H9 (cell line): ENCODE results near the gene JUP. TPM values are rescaled to one million over a fixed set of nuclear protein-coding genes. Genes with fewer than 3 reads are reported as not detected.

Experiments used
- DNase-seq: peaks from one replicate; pipeline ENCODE4 v3.0.0-alpha.2; 2017
- H2AFZ ChIP-seq: one replicate; pipeline ENCODE4 v1.6.1; 2013; ENCODE audit warnings: mild to moderate bottlenecking, low read length, control low read depth, moderate library complexity
- H2AK5ac ChIP-seq: 2 replicates; pipeline ENCODE4 v1.6.1; 2013; ENCODE audit warnings: low read length, control low read depth, mixed read lengths; ENCODE audit not compliant: insufficient read length
- H2BK120ac ChIP-seq: one replicate; pipeline ENCODE4 v1.6.1; 2013; ENCODE audit warnings: low read depth, mild to moderate bottlenecking, low read length, control low read depth, inconsistent platforms; ENCODE audit not compliant: poor library complexity, severe bottlenecking
- H2BK12ac ChIP-seq: 2 replicates; pipeline ENCODE4 v1.6.1; 2013; ENCODE audit warnings: low read length, control low read depth, mixed read lengths, low read depth; ENCODE audit not compliant: insufficient read length
- H2BK15ac ChIP-seq: 2 replicates; pipeline ENCODE4 v1.6.1; 2013; ENCODE audit warnings: low read depth, low read length, control low read depth
- H2BK20ac ChIP-seq: one replicate; pipeline ENCODE4 v1.6.1; 2013; ENCODE audit warnings: low read depth, mild to moderate bottlenecking, low read length, control low read depth, inconsistent platforms; ENCODE audit not compliant: poor library complexity, severe bottlenecking
- H2BK5ac ChIP-seq: 2 replicates; pipeline ENCODE4 v1.6.1; 2013; ENCODE audit warnings: low read length, control low read depth, mixed read lengths; ENCODE audit not compliant: insufficient read length
- H3K14ac ChIP-seq: 2 replicates; pipeline ENCODE4 v1.6.1; 2013; ENCODE audit warnings: low read length, control low read depth; ENCODE audit not compliant: insufficient read depth
- H3K18ac ChIP-seq: 2 replicates; pipeline ENCODE4 v1.6.1; 2013; ENCODE audit warnings: low read depth, mild to moderate bottlenecking, mixed read lengths, low read length, control low read depth; ENCODE audit not compliant: insufficient read length
- H3K23ac ChIP-seq: 2 replicates; pipeline ENCODE4 v1.6.1; 2013; ENCODE audit warnings: low read length, control low read depth, mixed read lengths, low read depth; ENCODE audit not compliant: insufficient read length
- H3K23me2 ChIP-seq: 2 replicates; pipeline ENCODE4 v1.6.1; 2013; ENCODE audit warnings: low read depth, mild to moderate bottlenecking, mixed read lengths, low read length, control low read depth; ENCODE audit not compliant: insufficient read length, poor library complexity, severe bottlenecking
- H3K27ac ChIP-seq: 2 replicates; pipeline ENCODE4 v1.5.1; 2013; ENCODE audit warnings: low read length, control low read depth, mixed read lengths, low read depth; ENCODE audit not compliant: insufficient read length
- H3K27me3 ChIP-seq: 2 replicates; pipeline ENCODE4 v1.6.1; 2013; ENCODE audit warnings: low read length, control low read depth, inconsistent platforms; ENCODE audit not compliant: insufficient read depth
- H3K4ac ChIP-seq: 2 replicates; pipeline ENCODE4 v1.6.1; 2013; ENCODE audit warnings: low read depth, mild to moderate bottlenecking, control low read depth, inconsistent platforms, low read length, moderate library complexity
- H3K4me1 ChIP-seq: 2 replicates; pipeline ENCODE4 v1.6.1; 2013; ENCODE audit warnings: low read length, control low read depth, inconsistent platforms; ENCODE audit not compliant: insufficient read depth
- H3K4me2 ChIP-seq: 2 replicates; pipeline ENCODE4 v1.6.1; 2013; ENCODE audit warnings: low read length, control low read depth, mixed read lengths; ENCODE audit not compliant: insufficient read length, insufficient read depth
- H3K56ac ChIP-seq: 2 replicates; pipeline ENCODE4 v1.6.1; 2013; ENCODE audit warnings: low read depth, mild to moderate bottlenecking, mixed read lengths, low read length, control low read depth; ENCODE audit not compliant: insufficient read length
- H3K79me1 ChIP-seq: 2 replicates; pipeline ENCODE4 v1.6.1; 2013; ENCODE audit warnings: low read depth, mild to moderate bottlenecking, moderate library complexity, low read length, control low read depth, inconsistent platforms; ENCODE audit not compliant: insufficient read depth, poor library complexity, severe bottlenecking
- H3K79me2 ChIP-seq: 2 replicates; pipeline ENCODE4 v1.6.1; 2013; ENCODE audit warnings: low read length, control low read depth, inconsistent platforms; ENCODE audit not compliant: insufficient read depth
- H3K9ac ChIP-seq: 2 replicates; pipeline ENCODE4 v1.6.1; 2013; ENCODE audit warnings: low read length, control low read depth, mixed read lengths; ENCODE audit not compliant: insufficient read length; ENCODE audit errors: extremely low read depth
- H3K9me3 ChIP-seq: one replicate; pipeline ENCODE4 v1.6.1; 2013; ENCODE audit warnings: low read depth, low read length, inconsistent platforms; ENCODE audit not compliant: control insufficient read depth
- H3T11ph ChIP-seq: one replicate; pipeline ENCODE4 v1.6.1; 2013; ENCODE audit warnings: mild to moderate bottlenecking, low read length, control low read depth, inconsistent platforms
- H4K20me1 ChIP-seq: one replicate; pipeline ENCODE4 v1.6.1; 2013; ENCODE audit not compliant: control insufficient read depth, insufficient read length, insufficient read depth
- H4K5ac ChIP-seq: 2 replicates; pipeline ENCODE4 v1.6.1; 2013; ENCODE audit warnings: low read depth, mild to moderate bottlenecking, mixed read lengths, low read length, control low read depth; ENCODE audit not compliant: insufficient read length
- H4K8ac ChIP-seq: replicated peaks from 2 replicates; pipeline ENCODE4 v1.6.1; 2013; ENCODE audit warnings: low read length, control low read depth, mixed read lengths, low read depth; ENCODE audit not compliant: insufficient read length
- H4K91ac ChIP-seq: 2 replicates; pipeline ENCODE4 v1.6.1; 2013; ENCODE audit warnings: low read depth, mild to moderate bottlenecking, moderate library complexity, mixed read lengths, low read length, control low read depth; ENCODE audit not compliant: insufficient read length
- H3K27ac Mint-ChIP-seq, 3 experiments: 2 replicates in 2 of 3; 3 replicates in 1 of 3; pipeline ENCODE4 v1.8.0; 2020 to 2021; ENCODE audit warnings: mixed read lengths in 3 of 3, mild to moderate bottlenecking in 1 of 3, moderate library complexity in 1 of 3
- H3K27me3 Mint-ChIP-seq: 2 replicates; pipeline ENCODE4 v1.8.0; 2021; ENCODE audit warnings: low read depth, mild to moderate bottlenecking, moderate library complexity, mixed read lengths
- H3K36me3 Mint-ChIP-seq, 3 experiments: 2 replicates in 2 of 3; 3 replicates in 1 of 3; pipeline ENCODE4 v1.8.0; 2020 to 2021; ENCODE audit warnings: low read depth in 3 of 3, mixed read lengths in 3 of 3; ENCODE audit not compliant: insufficient read depth in 1 of 3
- H3K4me1 Mint-ChIP-seq, 2 experiments: 2 replicates each; pipeline ENCODE4 v1.8.0; 2020; ENCODE audit warnings: mixed read lengths in 2 of 2
- H3K4me3 Mint-ChIP-seq, 2 experiments: 2 replicates in 1 of 2; 3 replicates in 1 of 2; pipeline ENCODE4 v1.8.0; 2020 to 2021; ENCODE audit warnings: mild to moderate bottlenecking in 2 of 2, mixed read lengths in 2 of 2, moderate library complexity in 1 of 2
- H3K9me3 Mint-ChIP-seq, 2 experiments: 2 replicates in 1 of 2; 3 replicates in 1 of 2; pipeline ENCODE4 v1.8.0; 2020; ENCODE audit warnings: mild to moderate bottlenecking in 2 of 2, mixed read lengths in 2 of 2, moderate library complexity in 1 of 2
- WGBS: extraction: QIAGEN DNeasy Blood & Tissue Kit; methylation state at CpG from one replicate; pipeline ENCODE4 v1.1.7; 2013; ENCODE audit warnings: missing lambda C conversion rate, low lambda C conversion rate, mixed read lengths; ENCODE audit not compliant: insufficient read length; ENCODE audit errors: extremely low coverage; 5-methylcytosine and 5-hydroxymethylcytosine counted together
- total RNA-seq: library from RNA; stranded (reverse); gene quantifications from 2 replicates; pipeline ENCODE4 v1.2.1, GENCODE V29; 2021
- TF ChIP-seq, protein P1 (sequence below): fragments of 200-600 bp; sonication (generic); conservative IDR thresholded peaks from 3 replicates; pipeline ENCODE4 v1.8.0; 2021; ENCODE audit warnings: antibody characterized with exemption, mild to moderate bottlenecking

Gene JUP
- total RNA-seq, 1 experiment from 2014 or later, result 90.1 TPM

DNA sequence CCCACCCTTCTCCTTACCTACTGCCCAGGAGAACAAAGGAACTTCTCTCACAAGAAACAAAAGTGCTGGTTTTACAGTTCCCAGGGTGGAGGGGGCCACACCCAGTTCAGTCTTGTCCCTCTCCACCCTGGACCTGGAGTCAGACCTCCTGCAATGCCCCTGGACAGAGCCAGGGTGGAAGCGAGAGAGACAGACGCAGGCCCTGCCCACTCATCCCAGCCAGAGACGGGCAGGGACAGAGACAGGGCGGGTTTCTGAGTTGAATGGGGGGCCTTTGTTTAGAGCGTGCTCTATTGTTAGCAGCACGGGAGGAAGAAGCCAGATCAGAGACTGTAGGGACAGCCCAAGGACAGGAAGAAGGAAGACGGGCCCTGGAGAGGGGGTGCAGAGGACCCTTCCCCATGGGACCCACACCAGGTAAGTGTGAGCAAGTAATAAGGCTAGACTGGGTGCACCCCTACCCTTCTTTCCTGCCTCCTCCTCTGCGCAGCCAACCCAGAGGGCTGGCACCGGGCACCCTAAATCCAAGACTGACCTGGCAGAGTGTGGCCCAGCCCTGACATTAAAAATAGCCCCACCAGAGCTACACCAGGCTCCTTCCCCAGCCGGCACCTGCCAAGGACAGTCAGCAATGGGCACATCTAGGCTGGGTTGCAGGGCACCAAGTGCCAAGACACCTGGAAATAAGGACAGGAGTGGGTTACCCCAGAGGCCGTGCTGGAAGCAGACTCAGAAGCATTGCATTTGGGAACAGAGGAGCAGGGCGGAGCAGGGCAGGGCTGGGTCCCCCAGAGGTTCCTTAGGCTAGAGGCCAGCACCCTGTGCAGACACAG is 10.9 kb downstream of the JUP start:
- Mint-ChIP-seq H3K4me1 (peaks cover 53 to 61% of the 10 kb centered on the region in 2 experiments), H3K4me3 (peak overlapping the region; percentile 34 to 53; a peak in 3 of 5 replicates)
- H3K23ac ChIP-seq, result no peak overlapping the region

More for the DNA sequence above, 10.9 kb downstream of the JUP start:
- Histone ChIP-seq H4K91ac (no peak overlapping the region), H3T11ph (no peak overlapping the region), H3K23me2 (no peaks in the 10 kb centered on the region), H2AFZ (no peak overlapping the region), H3K4me2 (no peak overlapping the region), H2AK5ac (no peak overlapping the region), H3K18ac (no peak overlapping the region), H3K4ac (no peak overlapping the region), H3K27ac (no peak overlapping the region), H2BK15ac (no peak overlapping the region), H3K14ac (peak overlapping the region; percentile 38; the same call in 1 of the 2 replicates), H3K9me3 (no peaks in the 10 kb centered on the region), H2BK5ac (no peak overlapping the region), H3K4me1 (peaks cover 7% of the 10 kb centered on the region; the same call in 1 of the 2 replicates), H3K9ac (no peak overlapping the region), H4K5ac (no peak overlapping the region), H2BK12ac (no peak overlapping the region), H3K79me2 (no peaks in the 10 kb centered on the region; the same call in 1 of the 2 replicates), H3K56ac (no peak overlapping the region), H4K8ac (no peak overlapping the region), H3K27me3 (no peaks in the 10 kb centered on the region), H3K79me1 (no peaks in the 10 kb centered on the region), H2BK120ac (no peak overlapping the region), H2BK20ac (no peak overlapping the region), H4K20me1 (no peaks in the 10 kb centered on the region)
- WGBS, result no CpG with 5 or more reads among the region's 12 CpGs
- H3K27me3 Mint-ChIP-seq, result no peaks in the 10 kb centered on the region
- peaks cover 6 to 17% (median 14%) of the 10 kb centered on the region in 3 experiments; a peak in 6 of 7 replicates for H3K36me3 Mint-ChIP-seq
- TF ChIP-seq, protein P1, sequence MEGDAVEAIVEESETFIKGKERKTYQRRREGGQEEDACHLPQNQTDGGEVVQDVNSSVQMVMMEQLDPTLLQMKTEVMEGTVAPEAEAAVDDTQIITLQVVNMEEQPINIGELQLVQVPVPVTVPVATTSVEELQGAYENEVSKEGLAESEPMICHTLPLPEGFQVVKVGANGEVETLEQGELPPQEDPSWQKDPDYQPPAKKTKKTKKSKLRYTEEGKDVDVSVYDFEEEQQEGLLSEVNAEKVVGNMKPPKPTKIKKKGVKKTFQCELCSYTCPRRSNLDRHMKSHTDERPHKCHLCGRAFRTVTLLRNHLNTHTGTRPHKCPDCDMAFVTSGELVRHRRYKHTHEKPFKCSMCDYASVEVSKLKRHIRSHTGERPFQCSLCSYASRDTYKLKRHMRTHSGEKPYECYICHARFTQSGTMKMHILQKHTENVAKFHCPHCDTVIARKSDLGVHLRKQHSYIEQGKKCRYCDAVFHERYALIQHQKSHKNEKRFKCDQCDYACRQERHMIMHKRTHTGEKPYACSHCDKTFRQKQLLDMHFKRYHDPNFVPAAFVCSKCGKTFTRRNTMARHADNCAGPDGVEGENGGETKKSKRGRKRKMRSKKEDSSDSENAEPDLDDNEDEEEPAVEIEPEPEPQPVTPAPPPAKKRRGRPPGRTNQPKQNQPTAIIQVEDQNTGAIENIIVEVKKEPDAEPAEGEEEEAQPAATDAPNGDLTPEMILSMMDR, result no peak
- DNase-seq, result peak; percentile 81
- peak overlapping the region; percentile 68 to 96 (median 95); a peak in 6 of 7 replicates for H3K27ac Mint-ChIP-seq
- H3K9me3 Mint-ChIP-seq, result no peaks in the 10 kb centered on the region
